Liver (tissue), 3 donors: Measurements from ENCODE around the gene FAH.

Experiments used
- CTCF ChIP-seq: fragments of 150-350 bp; IDR thresholded peaks from 2 replicates; pipeline ENCODE4 v1.5.1; 2017; ENCODE audit warnings: improper control_type of control experiment, low read depth, low read length; ENCODE audit not compliant: missing input control
- EGR1 ChIP-seq, 2 donors: IDR thresholded peaks; 2 replicates each; pipeline ENCODE4 v1.6.1; 2016 to 2018; ENCODE audit warnings: antibody characterized with exemption in 2 of 2, low read depth in 2 of 2
- MAX ChIP-seq: IDR thresholded peaks from 2 replicates; pipeline ENCODE4 v1.6.1; 2016; ENCODE audit warnings: antibody characterized with exemption
- NR2F2 ChIP-seq: IDR thresholded peaks from 2 replicates; pipeline ENCODE4 v1.6.1; 2016; ENCODE audit warnings: antibody characterized with exemption
- RAD21 ChIP-seq, 2 donors: IDR thresholded peaks; 2 replicates each; pipeline ENCODE4 v1.6.1; 2016; ENCODE audit warnings: antibody characterized with exemption in 2 of 2, mild to moderate bottlenecking in 2 of 2
- TAF1 ChIP-seq: conservative IDR thresholded peaks from 2 replicates; pipeline ENCODE4 v1.6.1; 2016; ENCODE audit warnings: antibody characterized with exemption, mild to moderate bottlenecking
- donor health status: healthy.
- donor health status: healthy.

- TF ChIP-seq CTCF (no peak), TAF1 (no peak), EGR1 (IDR thresholded peaks at IDR 0.05; ENCODE audit: low read depth in 2 of 2) (no peak), NR2F2 (no peak), RAD21 (IDR thresholded peaks at IDR 0.05) (no peak), MAX (no peak)
Observed at GRCh38 chr15:80199366-80199765, 46.6 kb downstream of the FAH start.
